ENCODE measurements around the gene HFM1.

Gene HFM1

DNA sequence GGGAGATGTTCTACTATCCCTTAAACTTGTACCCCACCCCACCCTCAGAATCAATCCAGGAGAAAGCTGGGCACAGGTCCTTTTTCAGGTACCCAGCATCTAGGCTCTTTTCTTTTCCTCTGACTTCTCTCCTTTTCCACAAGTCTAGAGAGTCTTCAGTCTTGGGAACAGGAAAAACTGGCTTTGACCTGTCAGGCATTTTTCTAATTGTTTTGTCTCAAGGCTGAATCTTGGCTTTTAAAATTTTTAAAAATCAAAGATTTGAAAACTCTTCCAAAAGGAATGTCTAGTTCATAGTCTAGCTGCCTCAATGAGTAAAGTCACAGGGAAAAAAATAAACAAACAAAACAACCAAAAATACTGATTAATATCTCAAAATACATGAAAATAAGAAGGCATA, 161.5 kb downstream of the HFM1 start:
- DNase-seq (ENCODE audit: low read depth), result no peak
- TF ChIP-seq, protein P1, sequence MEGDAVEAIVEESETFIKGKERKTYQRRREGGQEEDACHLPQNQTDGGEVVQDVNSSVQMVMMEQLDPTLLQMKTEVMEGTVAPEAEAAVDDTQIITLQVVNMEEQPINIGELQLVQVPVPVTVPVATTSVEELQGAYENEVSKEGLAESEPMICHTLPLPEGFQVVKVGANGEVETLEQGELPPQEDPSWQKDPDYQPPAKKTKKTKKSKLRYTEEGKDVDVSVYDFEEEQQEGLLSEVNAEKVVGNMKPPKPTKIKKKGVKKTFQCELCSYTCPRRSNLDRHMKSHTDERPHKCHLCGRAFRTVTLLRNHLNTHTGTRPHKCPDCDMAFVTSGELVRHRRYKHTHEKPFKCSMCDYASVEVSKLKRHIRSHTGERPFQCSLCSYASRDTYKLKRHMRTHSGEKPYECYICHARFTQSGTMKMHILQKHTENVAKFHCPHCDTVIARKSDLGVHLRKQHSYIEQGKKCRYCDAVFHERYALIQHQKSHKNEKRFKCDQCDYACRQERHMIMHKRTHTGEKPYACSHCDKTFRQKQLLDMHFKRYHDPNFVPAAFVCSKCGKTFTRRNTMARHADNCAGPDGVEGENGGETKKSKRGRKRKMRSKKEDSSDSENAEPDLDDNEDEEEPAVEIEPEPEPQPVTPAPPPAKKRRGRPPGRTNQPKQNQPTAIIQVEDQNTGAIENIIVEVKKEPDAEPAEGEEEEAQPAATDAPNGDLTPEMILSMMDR (conservative IDR thresholded peaks at IDR 0.05; ENCODE audit: low read length), result no peak
- no peak overlapping the region for H3K4me3 ChIP-seq (ENCODE audit: low read length)

DNA sequence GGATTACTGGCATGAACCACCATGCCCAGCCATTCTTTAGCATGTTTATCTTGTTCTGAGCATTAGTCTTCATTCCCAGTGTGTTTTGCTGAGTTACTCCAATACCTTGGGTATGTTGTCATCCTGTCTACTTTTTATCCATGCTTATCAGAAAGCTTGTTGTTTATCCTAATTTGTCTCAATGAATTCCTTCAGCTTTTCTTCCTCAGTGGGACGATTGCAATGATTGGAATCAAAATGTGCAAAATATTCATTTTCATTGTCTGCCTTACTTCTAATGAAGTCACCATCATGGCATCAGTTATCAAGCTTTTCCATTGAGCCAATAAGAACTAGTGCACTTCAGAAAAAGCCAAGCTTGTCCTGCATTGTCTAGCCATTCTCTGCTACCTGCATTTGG, 170.5 kb downstream of the HFM1 start:
- no peak overlapping the region for H3K4me3 ChIP-seq (ENCODE audit: low read length)
- no peak for DNase-seq (ENCODE audit: low read depth)
- TF ChIP-seq, protein P1 (conservative IDR thresholded peaks at IDR 0.05; ENCODE audit: low read length), result no peak

DNA sequence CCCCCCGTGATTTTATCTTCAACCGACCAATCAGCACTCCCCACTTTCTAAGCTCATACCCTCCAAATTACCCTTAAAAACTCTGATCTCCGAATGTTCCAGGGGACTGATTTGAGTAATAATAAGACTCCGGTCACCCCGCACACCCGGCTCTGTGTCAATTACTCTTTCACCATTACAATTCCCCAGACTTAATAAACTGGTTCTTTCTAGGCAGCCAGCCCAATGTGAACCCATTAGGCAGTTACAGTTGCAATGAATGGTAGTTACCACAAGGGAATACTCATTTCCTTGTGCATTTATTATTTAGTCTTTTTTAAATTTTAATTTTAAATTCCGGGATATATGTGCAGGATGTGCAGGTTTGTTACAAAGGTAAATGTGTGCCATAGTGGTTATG, 177.9 kb downstream of the HFM1 start:
- no peak for DNase-seq (ENCODE audit: low read depth)
- TF ChIP-seq, protein P1 (conservative IDR thresholded peaks at IDR 0.05; ENCODE audit: low read length), result no peak
- no peak overlapping the region for H3K4me3 ChIP-seq (ENCODE audit: low read length)

DNA sequence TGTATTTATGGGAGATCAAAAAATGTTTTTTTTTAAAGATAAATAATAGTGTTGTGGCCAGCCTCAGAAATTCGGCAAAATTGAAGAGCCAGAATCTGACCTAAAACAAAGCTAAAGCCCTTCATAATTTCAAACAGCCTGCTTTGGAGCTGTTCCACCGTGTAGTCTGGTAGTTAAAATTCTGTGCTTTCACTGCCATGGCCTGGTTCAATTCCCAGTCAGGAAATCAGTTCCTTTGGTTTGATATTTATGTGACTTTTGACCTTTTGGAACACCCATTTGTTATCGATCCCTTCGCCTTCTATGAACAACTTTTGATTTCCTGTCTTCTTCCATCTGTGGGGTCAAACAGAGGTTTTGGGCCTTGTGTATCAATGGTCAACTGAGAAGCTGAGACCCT, 179.8 kb downstream of the HFM1 start:
- DNase-seq (ENCODE audit: low read depth), result no peak
- no peak overlapping the region for H3K4me3 ChIP-seq (ENCODE audit: low read length)
- TF ChIP-seq, protein P1 (conservative IDR thresholded peaks at IDR 0.05; ENCODE audit: low read length), result no peak

DNA sequence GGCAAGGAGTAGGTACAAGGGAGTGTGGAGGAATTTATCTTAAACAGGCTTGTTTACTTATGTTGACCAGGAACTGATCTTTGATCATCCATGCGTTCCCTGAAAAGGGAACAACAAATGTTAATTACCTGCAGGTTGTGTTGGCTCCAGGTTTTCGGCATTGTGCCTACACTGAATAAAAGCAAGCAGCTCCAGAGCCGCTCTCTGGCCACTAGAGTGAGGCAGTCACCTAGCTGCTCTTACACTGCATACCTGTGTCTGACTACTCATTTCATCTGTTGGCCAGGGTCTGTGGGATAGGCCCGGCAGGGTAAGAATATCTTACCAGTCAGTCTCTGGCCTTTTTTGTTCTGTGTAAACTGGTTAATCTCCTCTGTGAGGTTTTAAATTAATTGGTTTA, 183.6 kb downstream of the HFM1 start:
- DNase-seq (ENCODE audit: low read depth), result no peak
- TF ChIP-seq, protein P1 (conservative IDR thresholded peaks at IDR 0.05; ENCODE audit: low read length), result no peak
- no peak overlapping the region for H3K4me3 ChIP-seq (ENCODE audit: low read length)

DNA sequence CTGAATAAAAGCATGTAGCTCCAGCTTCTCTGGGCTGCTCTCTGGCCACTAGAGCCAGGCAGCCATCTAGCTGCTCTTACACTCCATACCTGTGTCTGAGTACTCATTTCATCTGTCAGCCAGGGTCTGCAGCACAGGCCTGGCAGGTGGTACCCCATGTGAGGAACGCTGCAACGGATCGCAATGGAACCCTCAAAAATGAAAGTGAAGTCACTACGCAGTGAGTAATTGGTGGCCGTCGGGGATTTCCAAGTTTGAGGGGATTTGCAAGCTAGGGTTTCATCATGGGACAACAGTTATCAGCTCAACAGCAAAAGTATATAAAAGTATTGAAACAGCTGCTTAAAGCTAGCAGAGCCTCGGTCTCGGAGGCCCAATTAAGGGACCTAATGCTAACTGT, 186.7 kb downstream of the HFM1 start:
- H3K4me3 ChIP-seq (ENCODE audit: low read length), result no peak overlapping the region
- TF ChIP-seq, protein P1 (conservative IDR thresholded peaks at IDR 0.05; ENCODE audit: low read length), result no peak

More for the DNA sequence above, 186.7 kb downstream of the HFM1 start:
- DNase-seq (ENCODE audit: low read depth), result no peak

Measured in AG10803 (cell line).